ENCODE measurements around the gene DOLK.

DOLK gene

DNA sequence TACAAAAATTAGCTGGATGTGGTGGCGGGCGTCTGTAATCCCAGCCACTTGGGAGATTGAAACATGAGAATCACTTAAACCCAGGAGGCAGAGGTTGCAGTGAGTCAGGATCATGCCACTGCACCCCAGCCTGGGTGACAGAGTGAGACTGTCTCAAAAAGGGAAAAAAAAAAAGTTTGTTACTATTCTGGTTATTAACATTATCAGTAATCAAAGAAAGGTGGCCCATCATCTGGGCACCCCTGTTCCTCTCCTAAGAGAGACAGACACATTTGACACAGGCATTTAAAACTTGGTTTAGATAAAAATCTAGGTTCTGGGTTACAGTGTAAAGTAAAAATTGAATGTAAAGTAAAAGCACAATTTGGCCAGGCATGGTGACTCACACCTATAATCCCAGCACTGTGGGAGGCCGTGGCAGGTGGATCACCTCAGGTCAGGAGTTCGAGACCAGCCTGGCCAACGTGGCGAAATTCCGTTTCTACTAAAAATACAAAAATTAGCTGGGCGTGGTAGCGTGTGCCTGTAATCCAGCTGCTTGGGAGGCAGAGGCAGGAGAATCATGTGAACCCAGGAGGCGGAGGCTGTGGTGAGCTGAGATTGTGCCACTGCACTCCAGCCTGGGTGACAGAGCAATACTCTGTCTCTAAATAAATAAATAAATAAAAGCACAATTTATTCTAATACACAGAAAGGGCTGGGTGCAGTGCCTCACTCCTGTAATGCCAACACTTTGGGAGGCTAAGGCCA, 43.4 kb downstream of the DOLK start:
- DNase-seq, result no peak

DNA sequence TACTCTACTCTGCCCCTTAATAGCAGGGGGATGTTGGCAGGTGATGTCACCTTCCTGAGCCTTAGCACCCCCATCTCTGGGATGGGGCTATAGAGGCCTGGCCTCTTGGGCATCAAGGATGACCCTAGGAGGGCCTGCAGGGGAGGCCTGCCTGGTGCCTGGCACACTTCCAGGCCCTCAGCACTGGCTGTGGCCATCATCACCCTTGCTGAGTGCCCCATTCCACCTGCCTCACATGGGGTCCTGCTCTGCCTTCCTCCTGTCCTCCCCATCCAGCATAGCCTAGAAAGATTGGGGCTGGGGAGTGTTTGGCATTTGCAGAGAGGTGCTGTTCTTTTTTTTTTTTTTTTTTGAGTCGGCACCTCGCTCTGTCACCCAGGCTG, 44.3 kb downstream of the DOLK start:
- DNase-seq, result no peak

DNA sequence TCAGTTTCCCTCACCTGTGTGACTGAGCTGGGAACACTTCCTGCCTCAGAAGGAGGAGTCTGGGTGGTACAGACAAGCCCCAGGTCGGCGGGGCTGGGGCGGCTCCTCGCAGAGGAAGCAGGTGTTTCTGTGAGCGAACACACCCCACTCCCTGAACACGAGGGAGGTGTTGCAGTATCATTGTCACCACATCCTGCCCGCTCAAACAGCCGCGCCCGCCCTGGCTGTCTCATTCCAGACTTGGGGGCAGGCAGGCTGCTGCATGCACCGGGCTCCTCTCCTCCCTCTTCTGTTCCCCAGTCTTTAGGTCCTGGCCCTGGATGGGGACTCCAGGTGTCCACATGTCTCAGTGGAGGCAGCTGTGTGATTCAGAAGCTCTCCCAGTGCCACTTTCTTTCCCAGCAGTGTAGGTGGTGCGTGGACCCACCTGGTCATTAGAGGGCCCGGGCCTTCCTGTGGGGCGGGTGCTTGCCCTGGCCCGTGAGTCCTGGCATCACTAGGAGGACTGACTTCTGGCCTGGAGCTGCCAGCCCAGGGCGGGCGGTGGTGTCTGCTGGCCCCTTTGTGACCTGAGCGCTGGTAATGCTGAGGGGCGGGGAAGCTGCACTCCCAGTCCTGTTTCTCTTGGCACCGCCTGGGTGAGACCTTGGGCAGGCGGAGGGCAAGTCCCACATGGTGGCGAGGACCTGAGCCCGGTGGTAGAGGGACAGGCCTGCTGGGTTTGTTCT, 44.9 kb downstream of the DOLK start:
- no peak for DNase-seq

DNA sequence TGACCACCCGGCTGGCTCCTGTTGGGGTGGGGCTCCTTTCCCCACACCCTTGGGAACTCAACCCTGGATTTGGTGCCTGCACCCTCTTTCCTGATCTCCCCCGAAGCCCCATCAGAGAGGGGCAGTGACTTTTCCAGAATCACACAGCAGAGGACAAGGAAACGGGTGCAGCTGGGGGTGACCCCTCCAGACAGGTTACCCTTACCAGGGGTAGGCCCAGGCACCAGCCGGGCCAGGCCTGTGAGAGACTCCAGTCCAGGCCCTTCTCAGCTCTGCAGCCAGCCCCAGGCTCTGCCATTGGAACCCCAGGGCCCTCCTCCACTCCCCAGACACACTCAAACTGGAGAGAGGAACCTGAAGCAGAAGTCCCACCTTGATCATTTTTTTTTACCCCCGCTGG, 45.6 kb downstream of the DOLK start:
- no peak for DNase-seq

DNA sequence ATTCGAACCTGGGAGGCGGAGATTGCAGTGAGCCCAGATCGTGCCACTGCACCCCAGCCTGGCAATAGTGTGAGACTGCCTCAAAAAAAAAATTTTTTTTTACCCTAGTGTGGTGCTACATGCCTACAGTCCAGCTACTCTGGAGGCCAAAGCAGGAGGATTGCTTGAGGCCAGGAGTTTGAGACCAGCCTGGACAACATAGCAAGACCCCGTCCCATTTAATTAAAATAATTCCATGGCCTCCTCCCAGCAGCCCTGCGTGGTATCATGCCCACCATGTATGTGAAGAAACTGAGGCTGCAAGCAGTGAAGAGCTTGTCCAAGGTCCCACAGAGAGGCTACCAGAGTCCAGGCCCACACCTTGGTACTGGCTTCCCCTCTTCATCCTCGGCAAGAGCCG, 46.0 kb downstream of the DOLK start:
- DNase-seq, result no peak

DNA sequence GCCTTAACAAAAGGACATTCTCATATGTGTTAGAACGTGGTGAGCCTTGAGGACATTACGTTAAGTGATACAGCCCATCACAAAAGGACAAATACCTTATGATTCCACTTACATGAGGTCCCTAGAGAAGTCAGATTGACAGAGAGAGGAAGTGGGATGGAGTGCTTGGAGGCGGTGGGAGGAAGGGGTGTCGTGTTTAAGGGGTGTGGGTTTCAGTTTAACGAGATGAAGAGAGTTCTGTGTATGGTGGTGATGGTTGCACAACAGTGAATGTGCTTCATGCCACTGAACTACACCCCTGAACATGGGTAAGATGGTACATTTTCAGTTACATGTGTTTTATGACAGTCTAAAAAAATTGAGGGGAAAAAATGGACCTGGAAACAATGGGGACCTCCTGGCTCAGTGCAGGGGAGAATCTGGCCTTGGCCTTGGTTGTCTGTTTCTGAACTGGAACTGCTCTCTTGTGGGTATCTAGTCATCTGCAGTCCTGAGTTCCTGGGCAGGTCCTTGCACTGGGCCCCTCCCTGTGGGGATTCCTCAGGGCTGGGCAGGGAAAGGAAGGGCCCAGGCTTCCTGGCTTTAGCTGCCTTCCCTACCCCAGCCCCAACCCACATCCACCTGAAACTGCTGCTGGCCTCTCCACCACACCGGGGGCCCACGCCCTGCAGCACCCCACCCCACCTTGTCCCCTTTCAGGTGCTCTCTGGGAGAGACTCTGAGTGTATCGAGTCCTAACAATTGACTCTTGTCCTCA, 47.7 kb downstream of the DOLK start:
- no peak for DNase-seq

DNA sequence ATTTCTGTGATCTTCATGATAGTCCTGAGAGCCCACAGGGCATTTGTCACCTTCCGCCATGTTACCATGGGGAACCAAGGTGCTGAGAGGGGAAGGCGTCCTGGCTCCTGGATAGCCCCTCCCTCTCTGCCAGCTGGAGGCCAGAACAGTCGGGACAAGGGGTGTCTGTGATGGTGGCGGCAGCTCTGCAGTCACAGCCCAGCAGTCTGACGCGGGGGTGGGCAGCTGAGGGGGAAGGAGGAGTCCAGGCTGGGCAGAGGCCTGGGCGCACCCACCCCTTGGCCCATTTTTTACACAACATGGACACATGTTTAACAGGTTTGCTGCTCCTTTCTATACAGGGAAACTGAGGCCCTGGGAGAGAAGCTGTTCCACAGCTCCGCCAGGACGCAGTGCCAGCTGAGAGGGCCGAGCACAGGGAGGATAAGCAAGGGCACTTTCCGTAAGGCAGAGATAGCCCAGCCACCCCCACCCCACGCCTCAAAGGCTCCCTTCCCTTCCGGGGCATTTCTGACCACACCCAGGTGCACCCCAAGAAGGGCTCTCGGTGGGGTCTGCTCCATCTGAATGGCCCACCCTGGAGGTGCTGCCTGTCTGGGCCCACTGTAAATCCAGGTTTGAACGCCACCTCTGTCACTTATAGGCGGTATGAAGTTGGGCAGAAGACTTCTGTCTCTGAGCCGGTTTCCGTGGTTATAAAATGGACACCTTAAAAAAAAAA, 48.4 kb downstream of the DOLK start:
- DNase-seq, result no peak

DNA sequence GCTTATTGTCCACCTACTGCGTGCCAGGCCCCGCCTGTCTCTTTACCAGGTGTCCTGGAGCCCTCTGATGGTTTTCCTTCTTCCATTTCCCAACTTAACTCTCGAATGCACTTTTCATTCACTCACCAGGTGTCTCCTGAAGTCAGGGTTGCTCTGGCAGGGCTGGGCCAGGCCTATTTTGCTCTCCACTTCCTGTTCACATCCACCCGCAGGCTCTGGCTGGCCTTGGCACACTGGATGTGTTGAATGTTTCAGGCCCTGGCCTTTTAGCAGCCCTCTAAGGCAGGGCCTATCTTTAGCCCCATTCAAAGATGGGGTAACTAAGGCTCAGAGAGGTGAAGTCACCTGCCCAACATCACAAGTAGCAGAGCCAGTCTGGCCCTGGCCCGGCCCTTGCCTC, 49.0 kb downstream of the DOLK start:
- DNase-seq, result no peak

DNA sequence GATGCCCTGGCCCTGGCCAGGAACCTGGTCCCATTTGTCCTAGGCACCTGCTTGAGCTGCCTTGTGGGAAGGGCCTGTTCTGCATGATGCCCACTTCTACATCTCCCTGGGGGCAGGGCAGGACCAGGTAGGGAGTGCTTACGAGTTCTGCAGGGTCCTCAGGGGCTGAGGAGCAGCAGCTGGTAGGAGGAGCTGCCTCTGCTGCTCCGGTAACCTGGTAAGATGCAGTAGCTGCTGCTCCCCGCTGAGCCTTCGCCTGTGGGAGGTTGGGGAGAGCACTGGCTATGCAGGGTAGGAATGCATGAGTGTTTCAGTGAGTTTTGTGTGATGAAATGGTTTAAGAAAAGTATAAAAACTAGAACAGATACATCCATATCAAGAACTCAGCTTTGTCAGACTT, 51.8 kb downstream of the DOLK start:
- no peak for DNase-seq
